Endothelial cell of umbilical vein (primary cell): ENCODE results near the gene AATF. TPM values are rescaled to one million over a fixed set of nuclear protein-coding genes. Genes with fewer than 3 reads are reported as not detected.
A peak's percentile ranks its signal among the peaks of the same experiment; 100 is the strongest.

ENCODE experiments used
- BruUV-seq: library from RNA; stranded (reverse); fragments of 400-500 nt; replicated peaks from 2 replicates; lab custom pipeline; 2021; lab: Mats Ljungman, UMichigan
- CTCF ChIA-PET: fragments of 300-600, 350-600 bp; sonication (Branson Sonifier 250); formaldehyde crosslinking; loops from one replicate; lab custom pipeline; 2021; ENCODE audit warnings: antibody characterized with exemption, inconsistent platforms; lab: Charles Lee
- POLR2A ChIA-PET: fragments of 300-600, 350-600 bp; sonication (Branson Sonifier 250); formaldehyde crosslinking; loops from one replicate; lab custom pipeline; 2021; ENCODE audit warnings: antibody characterized with exemption, inconsistent platforms; lab: Charles Lee
- DNase-seq: peaks from one replicate; pipeline ENCODE4 v3.0.0-alpha.2; 2011; ENCODE audit warnings: low read depth, low spot score
- FAIRE-seq: peaks from 2 replicates; lab custom pipeline; 2011; peaks lifted over from hg19 to GRCh38; lab: Jason Lieb, UNC
- H2AFZ ChIP-seq: 2 replicates; pipeline ENCODE4 v1.6.0; 2012; ENCODE audit warnings: low read depth, low read length, control low read depth, inconsistent platforms
- H3K27ac ChIP-seq: 2 replicates; pipeline ENCODE4 v1.5.1; 2011; ENCODE audit warnings: low read depth, mild to moderate bottlenecking, control low read depth, low read length, moderate library complexity; ENCODE audit not compliant: insufficient read depth
- H3K27me3 ChIP-seq, 2 experiments: 2 replicates each; pipeline versions ENCODE4 v1.6.0 to v1.6.1; 2011; ENCODE audit warnings: low read length in 2 of 2, mixed read lengths in 1 of 2; ENCODE audit not compliant: control insufficient read depth in 2 of 2, insufficient read depth in 2 of 2
- H3K36me3 ChIP-seq, 2 experiments: 2 replicates in 1 of 2; 3 replicates in 1 of 2; pipeline ENCODE4 v1.5.1; 2011; ENCODE audit warnings: low read length in 2 of 2, mild to moderate bottlenecking in 1 of 2, moderate library complexity in 1 of 2; ENCODE audit not compliant: control insufficient read depth in 2 of 2, insufficient read depth in 2 of 2; ENCODE audit errors: extremely low read depth in 1 of 2
- H3K4me1 ChIP-seq: 3 replicates; pipeline ENCODE4 v1.5.1; 2011; ENCODE audit warnings: mild to moderate bottlenecking, low read length; ENCODE audit not compliant: control insufficient read depth, insufficient read depth; ENCODE audit errors: extremely low read depth
- H3K4me2 ChIP-seq: 2 replicates; pipeline ENCODE4 v1.6.1; 2011; ENCODE audit warnings: low read length, control low read depth, mixed read lengths; ENCODE audit not compliant: insufficient read depth
- H3K4me3 ChIP-seq, 3 experiments: fragments of 200-600 bp in 1 of 3; sonication (generic), shearing (Covaris generic) in 1 of 3; replicated peaks in 1 of 3; 2 replicates each; pipeline ENCODE4 v1.5.1; 2011 to 2016; ENCODE audit warnings: control low read depth in 3 of 3, low read length in 3 of 3, mild to moderate bottlenecking in 2 of 3, inconsistent platforms in 1 of 3, low read depth in 1 of 3, moderate library complexity in 1 of 3; ENCODE audit not compliant: insufficient read depth in 1 of 3
- H3K79me2 ChIP-seq: 2 replicates; pipeline ENCODE4 v1.6.0; 2012; ENCODE audit warnings: low read length, inconsistent platforms; ENCODE audit not compliant: control insufficient read depth, insufficient read depth
- H3K9ac ChIP-seq: replicated peaks from 2 replicates; pipeline ENCODE3; 2011; ENCODE audit warnings: low read length, control low read depth; ENCODE audit not compliant: insufficient read depth; ENCODE audit errors: extremely low read depth
- H3K9me1 ChIP-seq: replicated peaks from 3 replicates; pipeline ENCODE4 v1.6.0; 2011; ENCODE audit warnings: mild to moderate bottlenecking, low read length; ENCODE audit not compliant: control insufficient read depth, insufficient read depth; ENCODE audit errors: extremely low read depth
- H3K9me3 ChIP-seq: replicated peaks from 2 replicates; pipeline ENCODE4 v1.5.1; 2012; ENCODE audit warnings: low read length, inconsistent platforms; ENCODE audit not compliant: control insufficient read depth, insufficient read depth
- H4K20me1 ChIP-seq: replicated peaks from 2 replicates; pipeline ENCODE3; 2011; ENCODE audit warnings: mild to moderate bottlenecking, low read length; ENCODE audit not compliant: control insufficient read depth, insufficient read depth; ENCODE audit errors: extremely low read depth
- EZH2 ChIP-seq: IDR thresholded peaks from 2 replicates; pipeline ENCODE4 v1.6.1; 2012; ENCODE audit warnings: borderline replicate concordance, low read depth, mild to moderate bottlenecking, moderate library complexity, low read length, inconsistent platforms; ENCODE audit not compliant: severe bottlenecking
- FOS ChIP-seq: IDR thresholded peaks from 2 replicates; pipeline ENCODE4 v1.6.1; 2011; ENCODE audit warnings: mild to moderate bottlenecking, low read length, moderate library complexity, borderline replicate concordance; ENCODE audit not compliant: insufficient read depth
- GATA2 ChIP-seq: IDR thresholded peaks from 2 replicates; pipeline ENCODE4 v1.7.0; 2011; ENCODE audit warnings: low read depth, mild to moderate bottlenecking, moderate library complexity, mixed read lengths, low read length; ENCODE audit not compliant: insufficient read length, insufficient read depth
- JUN ChIP-seq: IDR thresholded peaks from 2 replicates; pipeline ENCODE4 v1.6.1; 2011; ENCODE audit warnings: borderline replicate concordance, low read depth; ENCODE audit not compliant: insufficient read length, insufficient read depth
- MYC ChIP-seq: IDR thresholded peaks from one replicate; pipeline ENCODE4 v1.6.1; 2011; ENCODE audit warnings: mild to moderate bottlenecking, low read depth, low read length
- POLR2A ChIP-seq: IDR thresholded peaks from 2 replicates; pipeline ENCODE4 v1.6.1; 2012; ENCODE audit warnings: low read depth, mild to moderate bottlenecking, control low read depth, low read length
- POLR2AphosphoS5 ChIP-seq: IDR thresholded peaks from 2 replicates; pipeline ENCODE4 v1.6.1; 2012; ENCODE audit warnings: low read depth, mild to moderate bottlenecking, control low read depth, low read length, moderate library complexity; ENCODE audit not compliant: insufficient read depth
- dilution Hi-C: fragments of 300-500 bp; cut with MboI; formaldehyde crosslinking; loops from one replicate; pipeline ENCODE4 v1.15.0; 2019; ENCODE audit warnings: low sequenced_read_pairs; ENCODE audit not compliant: extremely low pct_ligation_motif_present
- intact Hi-C: fragments of 100-400 bp; cut with micrococcal nuclease; formaldehyde crosslinking; loops from one replicate; pipeline ENCODE4 v1.10.0; 2022
- polyA plus RNA-seq, 4 experiments: library from polyadenylated mRNA; depleted of rRNA in 3 of 4; stranded (reverse) in 3 of 4; unstranded in 1 of 4; fragments of >200 nt; gene quantifications; 2 replicates each; pipeline versions ENCODE4 v1.2.1 to v1.2.3, GENCODE V29; 2011 to 2012; ENCODE audit warnings: missing spikeins in 1 of 4
- total RNA-seq: library from RNA; stranded (reverse); gene quantifications from 2 replicates; pipeline ENCODE4 v1.2.3, GENCODE V29; 2021
- TF ChIP-seq, protein P1 (sequence below): IDR thresholded peaks from 2 replicates; pipeline ENCODE4 v1.6.1; 2011; ENCODE audit not compliant: insufficient read depth, insufficient read length
- TF ChIP-seq, protein P2 (sequence below), 2 donors: IDR thresholded peaks; 1 replicate in 1 of 2; 2 replicates in 1 of 2; pipeline ENCODE4 v1.5.1; 2011; ENCODE audit warnings: low read length in 2 of 2, mild to moderate bottlenecking in 2 of 2, moderate library complexity in 2 of 2, control low read depth in 1 of 2, inconsistent platforms in 1 of 2, low read depth in 1 of 2; ENCODE audit not compliant: insufficient read depth in 1 of 2; ENCODE audit errors: extremely low read depth in 1 of 2

Gene AATF
- total and polyA plus RNA-seq, 2 donors (not counting 3 experiments of a cell fraction or from before 2014, with no cell fraction given) = 15.7 to 47.2 TPM

DNA sequence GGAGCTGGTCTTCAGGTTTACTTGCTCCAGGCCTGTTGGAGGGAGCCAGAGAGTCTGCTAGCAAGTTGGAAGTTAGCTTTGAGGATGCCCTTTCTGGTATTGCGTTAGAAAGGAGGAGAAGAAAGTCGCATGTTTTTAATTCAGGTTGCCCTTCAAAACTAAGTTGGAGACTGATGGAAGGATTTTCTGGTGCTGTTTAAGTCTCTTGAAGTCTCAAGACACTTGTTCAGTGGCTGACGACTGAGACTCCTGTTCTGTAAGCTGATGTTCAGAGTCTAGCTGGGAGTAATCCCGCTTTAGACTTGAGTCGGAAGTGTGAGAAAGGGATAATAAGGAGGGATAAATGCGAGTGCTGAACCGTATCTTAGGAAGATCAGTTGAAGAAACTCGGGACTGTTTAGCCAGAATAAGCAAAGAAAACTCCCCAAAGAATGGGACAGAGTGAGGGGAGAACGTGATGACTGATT, 740 bp downstream of the AATF start:
- Histone ChIP-seq H2AFZ (peak overlapping the region; percentile 81), H3K79me2 (peaks cover 16% of the 10 kb centered on the region), H3K9me1 (no peaks in the 10 kb centered on the region), H3K4me2 (peak overlapping the region; percentile 88), H3K27ac (peak overlapping the region; percentile 27), H3K4me1 (peaks cover 14% of the 10 kb centered on the region), H3K9me3 (no peaks in the 10 kb centered on the region), H3K36me3 (peaks cover 2 to 4% of the 10 kb centered on the region in 2 experiments), H3K4me3 (peak overlapping the region; percentile 43 to 83 (median 69)), H4K20me1 (no peaks in the 10 kb centered on the region), H3K27me3 (peaks cover 34 to 38% of the 10 kb centered on the region in 2 experiments), H3K9ac (peak overlapping the region; percentile 68)
- intact Hi-C loops = loop anchor here (2.0 to 5.0 kb wide), 3 partner anchors 97 to 347 kb away; partner anchors contain the start of gene MRM1
- TF ChIP-seq, protein P1, sequence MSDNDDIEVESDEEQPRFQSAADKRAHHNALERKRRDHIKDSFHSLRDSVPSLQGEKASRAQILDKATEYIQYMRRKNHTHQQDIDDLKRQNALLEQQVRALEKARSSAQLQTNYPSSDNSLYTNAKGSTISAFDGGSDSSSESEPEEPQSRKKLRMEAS = no peak
- TF ChIP-seq, protein P2, sequence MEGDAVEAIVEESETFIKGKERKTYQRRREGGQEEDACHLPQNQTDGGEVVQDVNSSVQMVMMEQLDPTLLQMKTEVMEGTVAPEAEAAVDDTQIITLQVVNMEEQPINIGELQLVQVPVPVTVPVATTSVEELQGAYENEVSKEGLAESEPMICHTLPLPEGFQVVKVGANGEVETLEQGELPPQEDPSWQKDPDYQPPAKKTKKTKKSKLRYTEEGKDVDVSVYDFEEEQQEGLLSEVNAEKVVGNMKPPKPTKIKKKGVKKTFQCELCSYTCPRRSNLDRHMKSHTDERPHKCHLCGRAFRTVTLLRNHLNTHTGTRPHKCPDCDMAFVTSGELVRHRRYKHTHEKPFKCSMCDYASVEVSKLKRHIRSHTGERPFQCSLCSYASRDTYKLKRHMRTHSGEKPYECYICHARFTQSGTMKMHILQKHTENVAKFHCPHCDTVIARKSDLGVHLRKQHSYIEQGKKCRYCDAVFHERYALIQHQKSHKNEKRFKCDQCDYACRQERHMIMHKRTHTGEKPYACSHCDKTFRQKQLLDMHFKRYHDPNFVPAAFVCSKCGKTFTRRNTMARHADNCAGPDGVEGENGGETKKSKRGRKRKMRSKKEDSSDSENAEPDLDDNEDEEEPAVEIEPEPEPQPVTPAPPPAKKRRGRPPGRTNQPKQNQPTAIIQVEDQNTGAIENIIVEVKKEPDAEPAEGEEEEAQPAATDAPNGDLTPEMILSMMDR (IDR thresholded peaks at IDR 0.05; ENCODE audit: extremely low read depth in 1 of 2, insufficient read depth in 1 of 2, low read depth in 1 of 2, low read length in 2 of 2) = no peak
- no peak for TF ChIP-seq GATA2
- TF ChIP-seq POLR2AphosphoS5 = no peak
- TF ChIP-seq EZH2 = no peak
- TF ChIP-seq POLR2A = no peak
- no peak for TF ChIP-seq FOS
- no peak for TF ChIP-seq MYC
- TF ChIP-seq JUN = no peak
- FAIRE-seq (no peak), DNase-seq (no peak)
- dilution Hi-C loops = no loop called here
- CTCF ChIA-PET = interaction anchor here (0.9 to 1.7 kb wide), 10 partner anchors 11 to 424 kb away, joined by 3 to 21 read pairs (median 4); partner anchors contain the start of gene LHX1
- TSS peak; percentile 20 for BruUV-seq
- POLR2A ChIA-PET = no interaction called here
